HepG2 (cell line): ENCODE measurements around the gene NCOA7. TPM values are rescaled to one million over a fixed set of nuclear protein-coding genes. Genes with fewer than 3 reads are reported as not detected.

Experiments used
- ATAC-seq: fragments of 200-7000 bp; cut with Tn5 transposase; 3 replicates; pipeline ENCODE4 v1.9.1; 2020; ENCODE audit warnings: mild to moderate bottlenecking, moderate library complexity
- BruUV-seq: library from RNA; stranded (reverse); fragments of 400-500 nt; replicated peaks from 2 replicates; lab custom pipeline; 2021; lab: Mats Ljungman, UMichigan
- CTCF ChIA-PET: fragments of 300-600 bp; formaldehyde crosslinking; extraction: SDS; loops from one replicate; lab custom pipeline; 2021; ENCODE audit warnings: low total read pairs, inconsistent platforms, low intra/inter-chr PET ratio; lab: Yijun Ruan, JAX
- POLR2A ChIA-PET: fragments of 350-600 bp; sonication (Branson Sonifier 250); formaldehyde crosslinking; loops from one replicate; lab custom pipeline; 2020; ENCODE audit warnings: antibody characterized with exemption, inconsistent platforms; lab: Yijun Ruan, JAX
- DNase-seq: peaks from one replicate; pipeline ENCODE4 v3.0.0-alpha.2; 2015; ENCODE audit warnings: low spot score
- FAIRE-seq: peaks from 3 replicates; lab custom pipeline; 2011; peaks lifted over from hg19 to GRCh38; lab: Jason Lieb, UNC
- H2AFZ ChIP-seq: one replicate; pipeline ENCODE4 v1.6.1; 2011; ENCODE audit warnings: low read length, inconsistent platforms
- H3K27ac ChIP-seq: fragments of 300-600 bp; 3 replicates; pipeline ENCODE4 v1.8.0; 2011; ENCODE audit warnings: mixed run types, mild to moderate bottlenecking, mixed read lengths, low read length, inconsistent platforms; ENCODE audit not compliant: insufficient read depth; ENCODE audit errors: extremely low read length
- H3K27me3 ChIP-seq, 2 experiments: fragments of 200-600 bp in 1 of 2; 2 replicates in 1 of 2; 3 replicates in 1 of 2; pipeline versions ENCODE4 v1.6.0 to v1.8.0; 2011; ENCODE audit warnings: low read length in 2 of 2, mild to moderate bottlenecking in 2 of 2, moderate library complexity in 2 of 2, inconsistent platforms in 1 of 2; ENCODE audit not compliant: insufficient read depth in 2 of 2, control insufficient read depth in 1 of 2
- H3K36me3 ChIP-seq, 2 experiments: fragments of 200-600 bp in 1 of 2; replicated peaks in 1 of 2; 2 replicates in 1 of 2; 3 replicates in 1 of 2; pipeline versions ENCODE4 v1.5.1 to v1.8.0; 2011; ENCODE audit warnings: low read length in 2 of 2, inconsistent platforms in 1 of 2; ENCODE audit not compliant: insufficient read depth in 2 of 2, control insufficient read depth in 1 of 2
- H3K4me1 ChIP-seq: 2 replicates; pipeline ENCODE4 v1.5.1; 2012; ENCODE audit warnings: low read length, inconsistent platforms; ENCODE audit not compliant: insufficient read depth
- H3K4me2 ChIP-seq: 2 replicates; pipeline ENCODE4 v1.6.0; 2011; ENCODE audit warnings: low read depth, low read length, inconsistent platforms
- H3K4me3 ChIP-seq, 3 experiments: fragments of 200-600 bp in 1 of 3; sonication (generic), shearing (Covaris generic) in 1 of 3; replicated peaks in 1 of 3; 2 replicates each; pipeline ENCODE4 v1.5.1; 2011 to 2016; ENCODE audit warnings: low read length in 3 of 3, inconsistent platforms in 2 of 3, low read depth in 2 of 3, mild to moderate bottlenecking in 2 of 3, control low read depth in 1 of 3, mixed read lengths in 1 of 3; ENCODE audit not compliant: insufficient read depth in 1 of 3
- H3K79me2 ChIP-seq: one replicate; pipeline ENCODE4 v1.6.1; 2011; ENCODE audit warnings: low read length, inconsistent platforms; ENCODE audit not compliant: insufficient read depth
- H3K9ac ChIP-seq: 2 replicates; pipeline ENCODE4 v1.6.0; 2011; ENCODE audit warnings: mild to moderate bottlenecking, low read depth, low read length, inconsistent platforms; ENCODE audit not compliant: insufficient read depth
- H3K9me3 ChIP-seq: 2 replicates; pipeline ENCODE4 v1.5.1; 2012; ENCODE audit warnings: mild to moderate bottlenecking, low read length
- H4K20me1 ChIP-seq: 2 replicates; pipeline ENCODE4 v1.6.0; 2011; ENCODE audit warnings: inconsistent platforms, mild to moderate bottlenecking, low read length, moderate library complexity; ENCODE audit not compliant: insufficient read depth
- CSRNP1 ChIP-seq: sonication (generic); formaldehyde crosslinking; IDR thresholded peaks from 2 replicates; pipeline ENCODE4 v1.8.1; 2023; ENCODE audit warnings: mild to moderate bottlenecking, missing genetic modification reagents
- ETV5 ChIP-seq: IDR thresholded peaks from 2 replicates; pipeline ENCODE4 v1.6.1; 2018; ENCODE audit warnings: missing biosample characterization, missing genetic modification reagents, inconsistent platforms, borderline replicate concordance
- IRF1 ChIP-seq: sonication (generic); formaldehyde crosslinking; IDR thresholded peaks from 2 replicates; pipeline ENCODE4 v1.4.0; 2020; ENCODE audit warnings: low read depth, mild to moderate bottlenecking, missing genetic modification reagents
- KDM2A ChIP-seq: sonication (generic); formaldehyde crosslinking; IDR thresholded peaks from 2 replicates; pipeline ENCODE4 v1.4.0; 2020; ENCODE audit warnings: low read depth, missing genetic modification reagents, borderline replicate concordance
- PAXIP1 ChIP-seq: sonication (generic); formaldehyde crosslinking; conservative IDR thresholded peaks from 2 replicates; pipeline ENCODE4 v1.4.0; 2020; ENCODE audit warnings: mild to moderate bottlenecking, missing genetic modification reagents, moderate library complexity
- PBX3 ChIP-seq: sonication (generic); formaldehyde crosslinking; IDR thresholded peaks from 2 replicates; pipeline ENCODE4 v1.8.1; 2023; ENCODE audit warnings: missing genetic modification reagents, inconsistent platforms, borderline replicate concordance
- POLR2A ChIP-seq, 2 experiments: IDR thresholded peaks; 2 replicates each; pipeline ENCODE4 v1.6.1; 2011; ENCODE audit warnings: low read depth in 2 of 2, low read length in 2 of 2, mild to moderate bottlenecking in 1 of 2, moderate library complexity in 1 of 2; ENCODE audit not compliant: insufficient read depth in 1 of 2
- SNAPC5 ChIP-seq: sonication (generic); formaldehyde crosslinking; IDR thresholded peaks from 2 replicates; pipeline ENCODE4 v1.8.1; 2023; ENCODE audit warnings: mild to moderate bottlenecking, missing genetic modification reagents, borderline replicate concordance
- TMF1 ChIP-seq: sonication (generic); formaldehyde crosslinking; IDR thresholded peaks from 2 replicates; pipeline ENCODE4 v1.8.1; 2022; ENCODE audit warnings: low read depth, missing genetic modification reagents
- ZBTB3 ChIP-seq: sonication (generic); formaldehyde crosslinking; IDR thresholded peaks from 2 replicates; pipeline ENCODE4 v1.4.0; 2020; ENCODE audit warnings: low read depth, mild to moderate bottlenecking, moderate library complexity, missing genetic modification reagents, borderline replicate concordance
- ZNF317 ChIP-seq: sonication (generic); formaldehyde crosslinking; IDR thresholded peaks from 2 replicates; pipeline ENCODE4 v1.5.0; 2020; ENCODE audit warnings: mild to moderate bottlenecking, missing genetic modification reagents
- ZNF33A ChIP-seq: sonication (generic); formaldehyde crosslinking; IDR thresholded peaks from 2 replicates; pipeline ENCODE4 v1.5.1; 2020; ENCODE audit warnings: missing genetic modification reagents, mild to moderate bottlenecking, moderate library complexity, borderline replicate concordance
- ZNF350 ChIP-seq: sonication (generic); formaldehyde crosslinking; IDR thresholded peaks from 2 replicates; pipeline ENCODE4 v1.4.0; 2020; ENCODE audit warnings: mild to moderate bottlenecking, low read depth, missing genetic modification reagents, borderline replicate concordance
- ZNF563 ChIP-seq: sonication (generic); formaldehyde crosslinking; IDR thresholded peaks from 2 replicates; pipeline ENCODE4 v1.8.0; 2022; ENCODE audit warnings: mild to moderate bottlenecking, moderate library complexity, missing genetic modification reagents
- ZNF75D ChIP-seq: sonication (generic); formaldehyde crosslinking; IDR thresholded peaks from 2 replicates; pipeline ENCODE4 v1.8.1; 2023; ENCODE audit warnings: missing genetic modification reagents, mild to moderate bottlenecking, borderline replicate concordance
- WGBS: methylation state at CpG from one replicate; pipeline ENCODE4 v1.1.6; 2017; ENCODE audit warnings: low lambda C conversion rate; 5-methylcytosine and 5-hydroxymethylcytosine counted together
- in situ Hi-C: cut with HindIII; loops from 2 replicates; pipeline ENCODE4 v1.10.0; 2017; ENCODE audit warnings: low pct_unique_long_range_greater_than_20kb; ENCODE audit not compliant: extremely low pct_ligation_motif_present
- intact Hi-C: fragments of 100-400 bp; cut with micrococcal nuclease; formaldehyde crosslinking; loops from one replicate; pipeline ENCODE4 v1.10.0; 2022; ENCODE audit not compliant: unreplicated experiment
- polyA plus RNA-seq, 8 experiments: library from polyadenylated mRNA; depleted of rRNA in 3 of 8; stranded (reverse) in 7 of 8; unstranded in 1 of 8; fragments of >200 nt; fragmentation: Illumina TruSeq in 4 of 8; extraction: Trizol in 4 of 8; gene quantifications; 2 replicates each; pipeline versions ENCODE4 v1.2.1 to v1.2.3, GENCODE V29; 2011 to 2016; ENCODE audit warnings: low read depth in 4 of 8, missing spikeins in 1 of 8, mixed read lengths in 1 of 8; ENCODE audit not compliant: insufficient read depth in 1 of 8
- total RNA-seq, 5 experiments: library from RNA; depleted of rRNA; stranded (reverse); fragments of >200 nt; fragmentation: Illumina TruSeq; extraction: Trizol; gene quantifications; 2 replicates each; pipeline ENCODE4 v1.2.3, GENCODE V29; 2016; ENCODE audit warnings: low read depth in 1 of 5

The NCOA7 gene
- total and polyA plus RNA-seq, 2 of the 13 experiments (the other 11 are each of a cell fraction or from before 2014, with no cell fraction given) = 13.6 to 20.8 TPM

- no peak; the same call in 1 of the 2 replicates for TF ChIP-seq ZNF33A
- TF ChIP-seq ZNF317 (CRISPR knock-in tag) = peak; percentile 51; the same call in 1 of the 2 replicates
- TF ChIP-seq ZBTB3 (CRISPR knock-in tag) = 0 out of 2 replicates have a peak, but pooled peaks have one; percentile 22
- TF ChIP-seq TMF1 = no peak
- no peak for TF ChIP-seq SNAPC5 (CRISPR knock-in tag)
- 0 out of 2 replicates have a peak, but pooled peaks have one; percentile 24 for TF ChIP-seq ETV5 (CRISPR knock-in tag)
Observed at GRCh38 chr6:125899726-125900182, 109.0 kb downstream of the NCOA7 start (continued).

GRCh38 chr6:125904871-125905270, 114.1 kb downstream of the NCOA7 start:
- no TSS peak for BruUV-seq
- H3K4me1 ChIP-seq = peaks cover 42% of the 10 kb centered on the region
- FAIRE-seq (no peak), ATAC-seq (no peak), DNase-seq (no peak)
- H3K27me3 ChIP-seq = no peaks in the 10 kb centered on the region
- CTCF ChIA-PET = interaction anchor here (2.2 kb wide), 1 partner anchor 51 kb away, joined by 9 read pairs; the partner anchor contains the start of gene HINT3
- no peaks in the 10 kb centered on the region for H3K79me2 ChIP-seq
- H2AFZ ChIP-seq = no peak overlapping the region
- 88% methylated on average over 3 of the region's 3 CpGs for WGBS
- POLR2A ChIA-PET = no interaction called here
- H3K4me2 ChIP-seq = no peak overlapping the region
- no peaks in the 10 kb centered on the region for H4K20me1 ChIP-seq
- H3K9ac ChIP-seq = no peak overlapping the region
- H3K36me3 ChIP-seq = peaks cover 0 to 6% of the 10 kb centered on the region in 2 experiments; a peak in 1 of 5 replicates
- no peak overlapping the region for H3K27ac ChIP-seq
- in situ Hi-C loops (loop anchor here (5.0 kb wide), 1 partner anchor 47 kb away; no protein-coding TSS in a partner anchor), intact Hi-C loops (no loop called here)
- H3K9me3 ChIP-seq = no peaks in the 10 kb centered on the region
- TF ChIP-seq IRF1 (CRISPR knock-in tag) (no peak), ZNF75D (CRISPR knock-in tag) (no peak), ZNF350 (CRISPR knock-in tag) (no peak), CSRNP1 (CRISPR knock-in tag) (no peak), PAXIP1 (CRISPR knock-in tag) (no peak), ZNF563 (CRISPR knock-in tag) (no peak), POLR2A (IDR thresholded peaks at IDR 0.05; ENCODE audit: insufficient read depth in 1 of 2, low read depth in 2 of 2, low read length in 2 of 2) (no peak), PBX3 (CRISPR knock-in tag) (no peak), KDM2A (CRISPR knock-in tag) (no peak)
- no peak overlapping the region for H3K4me3 ChIP-seq
